GM12878 (cell line): Measurements from ENCODE around the gene CD55. TPM values are rescaled to one million over a fixed set of nuclear protein-coding genes. Genes with fewer than 3 reads are reported as not detected.

Experiments
- ATAC-seq: fragments of 200-7000 bp; cut with Tn5 transposase; 3 replicates; pipeline ENCODE4 v1.9.1; 2020; ENCODE audit warnings: mild to moderate bottlenecking, moderate library complexity
- BruUV-seq: library from RNA; stranded (reverse); fragments of 400-500 nt; replicated peaks from 2 replicates; lab custom pipeline; 2021; lab: Mats Ljungman, UMichigan
- CTCF ChIA-PET: fragments of 300-600 bp; sonication (Branson Sonifier 250); formaldehyde crosslinking; extraction: SDS; loops from one replicate; lab custom pipeline; 2021; ENCODE audit warnings: inconsistent platforms; lab: Yijun Ruan, JAX
- POLR2A ChIA-PET: fragments of 350-600 bp; formaldehyde crosslinking; extraction: SDS; loops from one replicate; lab custom pipeline; 2021; ENCODE audit warnings: inconsistent platforms; lab: Charles Lee
- RAD21 ChIA-PET: fragments of 300-600 bp; sonication (Branson Sonifier 250); formaldehyde crosslinking; loops from one replicate; lab custom pipeline; 2023; ENCODE audit warnings: antibody characterized with exemption; ENCODE audit not compliant: unreplicated experiment; lab: Charles Lee
- SMC1A ChIA-PET: fragments of 300-600 bp; sonication (Branson Sonifier 250); formaldehyde crosslinking; loops from one replicate; lab custom pipeline; 2023; ENCODE audit not compliant: unreplicated experiment, uncharacterized antibody; lab: Charles Lee
- DNase-seq: peaks from one replicate; pipeline ENCODE4 v3.0.0-alpha.2; 2011; ENCODE audit warnings: low read depth, low spot score
- FAIRE-seq: peaks from 3 replicates; lab custom pipeline; 2011; peaks lifted over from hg19 to GRCh38; lab: Jason Lieb, UNC
- H2AFZ ChIP-seq: 2 replicates; pipeline ENCODE4 v1.6.0; 2011; ENCODE audit warnings: low read depth, low read length, control low read depth; ENCODE audit not compliant: control insufficient read depth
- H3K27ac ChIP-seq: 2 replicates; pipeline ENCODE4 v1.5.1; 2011; ENCODE audit warnings: control low read depth; ENCODE audit not compliant: control insufficient read depth, insufficient read depth
- H3K27me3 ChIP-seq, 2 experiments: replicated peaks in 1 of 2; 2 replicates each; pipeline versions ENCODE4 v1.6.0 to v1.6.1; 2011; ENCODE audit warnings: low read length in 1 of 2; ENCODE audit not compliant: control insufficient read depth in 2 of 2, insufficient read depth in 2 of 2
- H3K36me3 ChIP-seq, 2 experiments: 2 replicates each; pipeline ENCODE4 v1.5.1; 2011; ENCODE audit warnings: low read length in 1 of 2; ENCODE audit not compliant: control insufficient read depth in 2 of 2, insufficient read depth in 2 of 2
- H3K4me1 ChIP-seq: 2 replicates; pipeline ENCODE4 v1.6.1; 2011; ENCODE audit warnings: mild to moderate bottlenecking, low read length, moderate library complexity, mixed read lengths; ENCODE audit not compliant: control insufficient read depth, insufficient read depth
- H3K4me2 ChIP-seq: 2 replicates; pipeline ENCODE4 v1.6.0; 2011; ENCODE audit warnings: control low read depth; ENCODE audit not compliant: control insufficient read depth, insufficient read depth
- H3K4me3 ChIP-seq: fragments of 200-600 bp; sonication (generic); 2 replicates; pipeline ENCODE4 v1.5.1; 2016
- H3K79me2 ChIP-seq: 2 replicates; pipeline ENCODE4 v1.6.0; 2011; ENCODE audit warnings: low read length; ENCODE audit not compliant: control insufficient read depth, insufficient read depth
- H3K9ac ChIP-seq: 2 replicates; pipeline ENCODE4 v1.8.0; 2011; ENCODE audit warnings: low read length, control low read depth, mixed read lengths; ENCODE audit not compliant: control insufficient read depth, insufficient read depth
- H3K9me3 ChIP-seq: replicated peaks from 3 replicates; pipeline ENCODE4 v1.5.1; 2011; ENCODE audit warnings: mild to moderate bottlenecking, low read length; ENCODE audit not compliant: control insufficient read depth, insufficient read depth
- H4K20me1 ChIP-seq: 2 replicates; pipeline ENCODE4 v1.6.0; 2011; ENCODE audit not compliant: control insufficient read depth, insufficient read depth
- BMI1 ChIP-seq: fragments of 450-650 bp; IDR thresholded peaks from 2 replicates; pipeline ENCODE4 v1.6.1; 2016; ENCODE audit warnings: mild to moderate bottlenecking, moderate library complexity, borderline replicate concordance
- CBFB ChIP-seq: IDR thresholded peaks from 2 replicates; pipeline ENCODE4 v1.6.1; 2016; ENCODE audit warnings: antibody characterized with exemption, low read depth
- FOS ChIP-seq: IDR thresholded peaks from 3 replicates; pipeline ENCODE4 v1.6.1; 2011; ENCODE audit warnings: borderline replicate concordance; ENCODE audit not compliant: insufficient read length; ENCODE audit errors: extremely low read depth
- FOXK2 ChIP-seq: fragments of 450-650 bp; IDR thresholded peaks from 2 replicates; pipeline ENCODE4 v1.6.1; 2017; ENCODE audit warnings: mild to moderate bottlenecking, moderate library complexity
- GABPA ChIP-seq: IDR thresholded peaks from 2 replicates; pipeline ENCODE4 v1.6.1; 2014; ENCODE audit warnings: antibody characterized with exemption, low read depth, mild to moderate bottlenecking, inconsistent platforms
- MEF2B ChIP-seq: fragments of 450-650 bp; IDR thresholded peaks from 2 replicates; pipeline ENCODE4 v1.6.1; 2018; ENCODE audit warnings: mild to moderate bottlenecking, moderate library complexity; ENCODE audit not compliant: partially characterized antibody, poor library complexity, severe bottlenecking
- SMAD5 ChIP-seq: IDR thresholded peaks from 2 replicates; pipeline ENCODE4 v1.6.1; 2016; ENCODE audit warnings: antibody characterized with exemption, low read depth
- SPI1 ChIP-seq: IDR thresholded peaks from 2 replicates; pipeline ENCODE4 v1.6.1; 2011; ENCODE audit warnings: low read depth, mild to moderate bottlenecking, low read length, moderate library complexity, borderline replicate concordance; ENCODE audit not compliant: insufficient read depth
- TBL1XR1 ChIP-seq: IDR thresholded peaks from 2 replicates; pipeline ENCODE4 v1.6.1; 2012; ENCODE audit warnings: low read depth, low read length, improper control_type of control experiment
- TCF12 ChIP-seq: IDR thresholded peaks from 2 replicates; pipeline ENCODE4 v1.6.1; 2011; ENCODE audit warnings: low read depth, mild to moderate bottlenecking, low read length
- WRNIP1 ChIP-seq: IDR thresholded peaks from 2 replicates; pipeline ENCODE4 v1.6.1; 2011; ENCODE audit warnings: low read depth, low read length, improper control_type of control experiment, borderline replicate concordance
- ZBED1 ChIP-seq: IDR thresholded peaks from 2 replicates; pipeline ENCODE4 v1.6.1; 2016; ENCODE audit warnings: borderline replicate concordance
- ZNF24 ChIP-seq: fragments of 450-650 bp; IDR thresholded peaks from 2 replicates; pipeline ENCODE4 v1.6.1; 2017; ENCODE audit warnings: antibody characterized with exemption, mild to moderate bottlenecking
- WGBS: methylation state at CpG from one replicate; pipeline ENCODE4 v1.1.6; 2016; ENCODE audit warnings: low lambda C conversion rate; ENCODE audit not compliant: insufficient replicate concordance, insufficient coverage; ENCODE audit errors: missing lambda C conversion rate; 5-methylcytosine and 5-hydroxymethylcytosine counted together
- in situ Hi-C: fragments of 300-500 bp; cut with MboI; formaldehyde crosslinking; loops from 9 replicates; pipeline ENCODE4 v1.14.3; 2018; ENCODE audit warnings: mixed read lengths
- intact Hi-C: fragments of 100-400 bp; cut with micrococcal nuclease; formaldehyde crosslinking; loops from one replicate; pipeline ENCODE4 v1.14.2; 2022; ENCODE audit not compliant: unreplicated experiment
- polyA plus RNA-seq, 11 experiments: library from polyadenylated mRNA; depleted of rRNA in 4 of 11; unstranded in 6 of 11; stranded (reverse) in 5 of 11; fragments of >200 nt; fragmentation: Nextera tagmentation in 4 of 11; fragmentation: Illumina TruSeq in 1 of 11; extraction: Ambion mirVana in 4 of 11; extraction: Trizol in 1 of 11; gene quantifications; 1 replicate in 1 of 11; 2 replicates in 10 of 11; pipeline versions ENCODE4 v1.2.1 to v1.2.3, GENCODE V29; 2011 to 2016; ENCODE audit warnings: inconsistent platforms in 2 of 11, missing spikeins in 2 of 11, low read depth in 1 of 11
- total RNA-seq, 4 experiments: library from RNA; depleted of rRNA in 3 of 4; stranded (reverse); fragments of >200 nt in 3 of 4; fragmentation: Illumina TruSeq in 1 of 4; extraction: Trizol in 1 of 4; gene quantifications; 2 replicates each; pipeline versions ENCODE4 v1.2.1 to v1.2.3, GENCODE V29; 2013 to 2021
- TF ChIP-seq, protein P1 (sequence below): IDR thresholded peaks from 2 replicates; pipeline ENCODE4 v1.6.1; 2012; ENCODE audit warnings: low read depth, low read length, improper control_type of control experiment
- TF ChIP-seq, protein P2 (sequence below): fragments of 450-650 bp; IDR thresholded peaks from 2 replicates; pipeline ENCODE4 v1.6.1; 2016; ENCODE audit warnings: mild to moderate bottlenecking

The CD55 gene
- total and polyA plus RNA-seq, 10 of the 15 experiments (the other 5 are each of a cell fraction or from before 2014, with no cell fraction given) = 5.2 to 46.5 (median 15.1) TPM

DNA sequence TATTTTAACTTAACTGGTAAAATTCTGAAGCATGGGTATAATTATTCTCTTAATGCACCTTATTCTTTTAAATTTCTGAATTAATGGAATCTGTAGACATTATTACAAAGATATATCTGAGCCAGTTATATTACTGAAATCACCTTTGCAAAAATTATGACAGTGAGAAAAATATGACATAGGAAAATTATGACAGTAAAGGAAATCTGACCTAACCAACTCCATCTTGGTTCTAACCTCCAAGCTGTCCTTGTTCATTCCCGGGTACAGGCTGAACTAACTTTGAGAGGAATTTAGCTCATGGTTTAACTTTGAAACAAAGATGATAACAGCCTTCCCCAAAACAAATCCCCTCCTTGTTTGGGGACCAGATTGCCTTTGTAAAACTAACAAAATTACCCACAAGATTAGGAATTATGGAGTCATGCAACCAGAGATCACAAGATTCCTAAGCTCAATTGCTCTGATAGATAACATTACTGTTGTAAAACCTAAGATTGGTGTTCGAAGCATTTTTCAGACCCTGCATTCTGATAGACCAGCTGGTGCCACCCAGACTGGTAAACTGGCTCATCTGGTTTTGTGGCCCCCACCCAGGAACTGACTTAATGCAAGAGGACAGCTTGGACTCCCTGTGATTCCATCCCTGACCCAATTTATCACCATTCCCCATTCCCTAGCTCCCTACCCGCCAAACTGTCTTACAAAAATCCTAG, 9.4 kb upstream of the CD55 start:
- no peaks in the 10 kb centered on the region for H4K20me1 ChIP-seq
- POLR2A ChIA-PET = no interaction called here
- RAD21 ChIA-PET = interaction anchor here (1.1 kb wide), 1 partner anchor 24 kb away, joined by 3 read pairs; no protein-coding TSS in a partner anchor
- no peak overlapping the region for H3K4me2 ChIP-seq
- BruUV-seq = no TSS peak
- no peaks in the 10 kb centered on the region for H3K27me3 ChIP-seq
- no peak overlapping the region for H3K9ac ChIP-seq
- 37% methylated on average over 3 of the region's 3 CpGs for WGBS
- DNase-seq = no peak
- H3K36me3 ChIP-seq = no peaks in the 10 kb centered on the region
- H3K4me3 ChIP-seq = no peak overlapping the region
- H3K79me2 ChIP-seq = no peaks in the 10 kb centered on the region
- CTCF ChIA-PET = interaction anchor here (1.0 kb wide), 1 partner anchor 9 kb away, joined by 8 read pairs; the partner anchor contains the start of gene CD55
- H3K4me1 ChIP-seq = no peaks in the 10 kb centered on the region
- in situ Hi-C loops = no loop called here
- H3K9me3 ChIP-seq = no peaks in the 10 kb centered on the region
- SMC1A ChIA-PET = interaction anchor here (0.8 to 4.0 kb wide), 5 partner anchors 9 to 93 kb away, joined by 3 to 22 read pairs (median 4); partner anchors contain the start of gene CD55
- intact Hi-C loops = no loop called here
- TF ChIP-seq FOXK2 (no peak), ZBED1 (no peak), FOS (no peak), ZNF24 (no peak), CBFB (no peak), GABPA (no peak), TBL1XR1 (no peak), SPI1 (no peak), TCF12 (no peak), BMI1 (no peak), MEF2B (no peak), SMAD5 (no peak), WRNIP1 (no peak)
- TF ChIP-seq, protein P1, sequence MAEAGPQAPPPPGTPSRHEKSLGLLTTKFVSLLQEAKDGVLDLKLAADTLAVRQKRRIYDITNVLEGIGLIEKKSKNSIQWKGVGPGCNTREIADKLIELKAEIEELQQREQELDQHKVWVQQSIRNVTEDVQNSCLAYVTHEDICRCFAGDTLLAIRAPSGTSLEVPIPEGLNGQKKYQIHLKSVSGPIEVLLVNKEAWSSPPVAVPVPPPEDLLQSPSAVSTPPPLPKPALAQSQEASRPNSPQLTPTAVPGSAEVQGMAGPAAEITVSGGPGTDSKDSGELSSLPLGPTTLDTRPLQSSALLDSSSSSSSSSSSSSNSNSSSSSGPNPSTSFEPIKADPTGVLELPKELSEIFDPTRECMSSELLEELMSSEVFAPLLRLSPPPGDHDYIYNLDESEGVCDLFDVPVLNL = no peak
- TF ChIP-seq, protein P2, sequence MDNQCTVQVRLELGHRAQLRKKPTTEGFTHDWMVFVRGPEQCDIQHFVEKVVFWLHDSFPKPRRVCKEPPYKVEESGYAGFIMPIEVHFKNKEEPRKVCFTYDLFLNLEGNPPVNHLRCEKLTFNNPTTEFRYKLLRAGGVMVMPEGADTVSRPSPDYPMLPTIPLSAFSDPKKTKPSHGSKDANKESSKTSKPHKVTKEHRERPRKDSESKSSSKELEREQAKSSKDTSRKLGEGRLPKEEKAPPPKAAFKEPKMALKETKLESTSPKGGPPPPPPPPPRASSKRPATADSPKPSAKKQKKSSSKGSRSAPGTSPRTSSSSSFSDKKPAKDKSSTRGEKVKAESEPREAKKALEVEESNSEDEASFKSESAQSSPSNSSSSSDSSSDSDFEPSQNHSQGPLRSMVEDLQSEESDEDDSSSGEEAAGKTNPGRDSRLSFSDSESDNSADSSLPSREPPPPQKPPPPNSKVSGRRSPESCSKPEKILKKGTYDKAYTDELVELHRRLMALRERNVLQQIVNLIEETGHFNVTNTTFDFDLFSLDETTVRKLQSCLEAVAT = no peak
- no peak overlapping the region for H2AFZ ChIP-seq
- no peak for FAIRE-seq
- ATAC-seq = no peak
- H3K27ac ChIP-seq = no peak overlapping the region
